Right lobe of liver (tissue), 4 donors: Measurements from ENCODE around the gene BMP2K.

Source experiments
- CTCF ChIP-seq, 4 donors: fragments of 200-600 bp in 3 of 4; fragments of 450-650 bp in 1 of 4; IDR thresholded peaks; one replicate each; pipeline versions ENCODE4 v1.5.1 to v1.8.0; 2016 to 2022; ENCODE audit warnings: antibody characterized with exemption in 4 of 4, mild to moderate bottlenecking in 2 of 4
- POLR2A ChIP-seq: fragments of 450-650 bp; IDR thresholded peaks from one replicate; pipeline ENCODE4 v1.6.1; 2017; ENCODE audit warnings: antibody characterized with exemption, mild to moderate bottlenecking
- donor health status: DM: no; HTN: no; CAD: no.
- donor health status: DM: no; HTN: no; CAD: no.
- donor health status: DM: no; HTN: yes; CAD: no.

GRCh38 chr4:78757574-78757973, 18.6 kb upstream of the BMP2K start:
- TF ChIP-seq POLR2A (no peak), CTCF (IDR thresholded peaks at IDR 0.05) (no peak)
